Hepatic stellate cell (primary cell): ENCODE measurements around the gene AANAT.
"Not testable (repeated sequence)": the region's sequence is repeated elsewhere in the genome, so short reads cannot be mapped to it uniquely, and the experiment has no call there.

Experiments used
- DNase-seq: peaks from one replicate; pipeline ENCODE4 v3.0.0; 2011; ENCODE audit warnings: low spot score

The AANAT gene

DNA sequence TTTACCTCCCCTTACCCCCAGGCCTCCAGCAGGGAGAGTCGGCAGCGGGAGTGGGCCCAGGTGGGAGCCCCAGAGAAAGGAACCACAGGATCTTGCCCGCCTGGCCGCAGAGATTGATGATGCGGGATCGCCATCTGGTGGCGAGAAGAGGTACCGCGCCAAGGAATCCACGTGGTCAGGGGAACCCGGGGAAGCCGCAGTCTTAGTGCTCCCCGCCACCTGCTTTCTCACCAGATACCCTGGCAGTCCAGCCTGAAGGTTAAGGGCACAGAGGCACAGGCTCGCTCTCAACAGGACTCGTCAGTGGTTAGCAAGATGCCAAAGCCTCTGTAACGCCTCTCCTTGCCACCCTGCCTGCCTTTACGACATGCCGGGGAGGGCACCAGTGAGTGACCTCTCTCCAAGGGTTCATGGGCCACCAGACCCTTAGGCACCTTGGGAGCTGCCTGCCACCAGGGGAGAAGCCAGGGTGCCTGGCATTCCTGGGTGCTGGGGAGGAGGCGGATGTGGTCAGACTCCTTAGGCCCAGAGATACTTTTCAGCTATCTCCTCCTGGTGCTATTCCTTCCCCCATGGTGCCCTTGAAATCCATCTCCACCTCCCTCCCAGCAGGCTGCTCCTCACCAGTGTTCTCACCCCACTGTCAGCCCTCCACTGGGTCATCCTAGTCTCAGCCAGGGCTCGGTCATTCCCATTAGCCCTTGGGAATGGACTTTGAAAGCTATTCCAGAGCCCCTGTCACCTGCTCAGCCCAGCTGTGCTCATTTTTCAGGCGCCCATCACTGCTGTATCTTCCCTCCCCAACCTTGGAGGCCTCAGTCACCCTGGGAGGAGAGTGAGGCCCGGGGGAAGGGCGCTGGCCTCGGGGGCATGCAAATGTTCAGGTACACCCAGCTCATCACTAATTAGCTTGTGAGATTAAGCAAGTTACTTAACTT, 39.3 kb downstream of the AANAT start:
- peak; percentile 83 for DNase-seq

- DNase-seq: not testable (repeated sequence)
These were observed 41.2 kb downstream of the AANAT start for GRCh38 chr17:76508472-76509063.

GRCh38 chr17:76510831-76511244, 43.4 kb downstream of the AANAT start:
- DNase-seq: no peak

GRCh38 chr17:76511668-76512365, 44.4 kb downstream of the AANAT start:
- no peak for DNase-seq

DNA sequence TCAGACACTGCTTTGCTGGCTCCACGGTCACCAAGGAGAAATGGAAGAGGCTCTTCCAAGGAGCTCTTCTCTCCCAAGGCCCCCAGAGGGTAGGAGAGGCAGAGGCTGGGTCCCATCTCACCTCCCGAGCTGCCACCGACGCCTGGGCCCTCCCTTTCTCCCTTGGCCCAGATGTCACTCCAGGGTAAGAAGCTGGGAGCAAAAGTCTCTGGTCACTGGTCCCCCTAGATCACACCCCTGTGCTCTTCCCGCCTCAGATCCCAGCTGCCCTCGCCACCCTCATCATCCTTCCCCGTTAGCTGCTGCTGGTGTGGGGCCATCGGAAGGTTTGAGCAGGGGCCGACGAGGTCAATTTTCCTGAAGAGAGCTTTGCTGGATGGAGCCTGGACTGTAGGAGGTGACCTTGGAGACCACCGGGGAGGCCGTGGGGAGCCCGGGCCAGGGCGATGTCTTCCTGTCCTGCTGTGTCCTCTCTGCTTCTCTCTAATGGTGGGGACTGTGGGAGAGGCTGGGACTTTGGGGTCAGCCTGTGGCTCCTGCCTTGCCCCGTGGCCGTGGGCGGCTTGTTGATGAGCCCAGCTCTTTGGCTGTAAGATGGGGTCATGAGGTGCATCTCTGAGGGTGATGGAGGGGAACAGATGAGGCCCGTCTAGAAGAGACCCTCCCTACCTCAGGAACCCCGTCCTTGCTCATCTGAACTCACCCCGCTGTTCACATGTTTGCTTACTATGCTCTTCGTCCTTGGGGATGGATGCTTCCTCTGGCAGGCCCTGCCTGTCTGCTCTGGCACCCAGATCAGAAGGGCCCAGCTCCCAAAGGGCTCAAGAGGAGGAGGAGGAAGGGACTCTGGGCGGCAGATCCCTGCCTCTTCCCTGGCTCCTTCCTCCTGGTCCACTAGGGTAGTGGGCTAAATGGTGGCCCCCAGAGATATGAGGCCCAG, 45.2 kb downstream of the AANAT start:
- DNase-seq: no peak

DNA sequence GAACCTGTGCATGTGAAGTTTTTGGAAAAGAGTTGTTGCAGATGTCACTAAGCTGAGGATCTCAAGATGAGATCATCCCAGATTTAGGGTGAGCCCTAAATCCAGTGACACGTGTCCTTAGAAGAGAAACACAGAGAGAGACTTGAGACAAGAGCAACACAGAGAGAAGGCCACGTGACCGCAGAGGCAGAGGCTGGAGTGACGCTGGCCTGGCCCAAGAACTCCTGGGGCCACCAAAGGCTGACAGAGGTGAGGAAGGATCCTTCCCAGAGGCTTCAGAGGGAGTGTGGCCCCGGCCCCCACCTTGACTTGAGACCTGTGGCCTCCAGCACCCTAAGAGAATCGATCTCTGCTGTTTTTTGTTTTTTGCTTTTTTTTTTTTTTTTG, 45.9 kb downstream of the AANAT start:
- no peak for DNase-seq

GRCh38 chr17:76514355-76514754, 47.0 kb downstream of the AANAT start:
- not testable (repeated sequence) for DNase-seq

GRCh38 chr17:76515274-76515949, 48.0 kb downstream of the AANAT start:
- peak; percentile 96 for DNase-seq

GRCh38 chr17:76517638-76518038, 50.2 kb downstream of the AANAT start:
- no peak for DNase-seq

- DNase-seq: no peak
These were observed 51.9 kb downstream of the AANAT start for GRCh38 chr17:76519048-76519966.
